Brain microvascular endothelial cell (primary cell): ENCODE results near the gene EYA2.
A peak's percentile ranks its signal among the peaks of the same experiment; 100 is the strongest.

Experiments used
- DNase-seq: peaks from one replicate; pipeline ENCODE4 v3.0.0-alpha.2; 2020
- H3K27ac ChIP-seq: fragments of 250-450 bp; sonication (Bioruptor Pico); 2 replicates; pipeline ENCODE4 v1.5.1; 2020; ENCODE audit warnings: mild to moderate bottlenecking, moderate library complexity
- H3K27me3 ChIP-seq: fragments of 250-450 bp; sonication (Bioruptor Pico); replicated peaks from 2 replicates; pipeline ENCODE4 v1.5.1; 2020; ENCODE audit warnings: mild to moderate bottlenecking
- H3K36me3 ChIP-seq: fragments of 250-450 bp; sonication (Bioruptor Pico); replicated peaks from 2 replicates; pipeline ENCODE4 v1.5.1; 2020; ENCODE audit warnings: mild to moderate bottlenecking
- H3K4me3 ChIP-seq: 2 replicates; pipeline ENCODE4 v1.5.1; 2011; ENCODE audit warnings: low read depth, mild to moderate bottlenecking, control low read depth, low read length, moderate library complexity
- in situ Hi-C: cut with HindIII; loops from 2 replicates; pipeline ENCODE4 v1.10.0; 2017; ENCODE audit warnings: low sequenced_read_pairs, low pct_ligation_motif_present
- TF ChIP-seq, protein P1 (sequence below): IDR thresholded peaks from 2 replicates; pipeline ENCODE4 v1.5.1; 2011; ENCODE audit warnings: low read depth, mild to moderate bottlenecking, moderate library complexity, low read length, control low read depth, inconsistent platforms; ENCODE audit errors: missing control alignments

The EYA2 gene

GRCh38 chr20:46965477-46965876 is 70.8 kb downstream of the EYA2 start:
- Histone ChIP-seq H3K27me3 (no peaks in the 10 kb centered on the region), H3K4me3 (no peak overlapping the region), H3K36me3 (no peaks in the 10 kb centered on the region), H3K27ac (no peak overlapping the region)
- in situ Hi-C loops: no loop called here
- no peak for DNase-seq
- TF ChIP-seq, protein P1, sequence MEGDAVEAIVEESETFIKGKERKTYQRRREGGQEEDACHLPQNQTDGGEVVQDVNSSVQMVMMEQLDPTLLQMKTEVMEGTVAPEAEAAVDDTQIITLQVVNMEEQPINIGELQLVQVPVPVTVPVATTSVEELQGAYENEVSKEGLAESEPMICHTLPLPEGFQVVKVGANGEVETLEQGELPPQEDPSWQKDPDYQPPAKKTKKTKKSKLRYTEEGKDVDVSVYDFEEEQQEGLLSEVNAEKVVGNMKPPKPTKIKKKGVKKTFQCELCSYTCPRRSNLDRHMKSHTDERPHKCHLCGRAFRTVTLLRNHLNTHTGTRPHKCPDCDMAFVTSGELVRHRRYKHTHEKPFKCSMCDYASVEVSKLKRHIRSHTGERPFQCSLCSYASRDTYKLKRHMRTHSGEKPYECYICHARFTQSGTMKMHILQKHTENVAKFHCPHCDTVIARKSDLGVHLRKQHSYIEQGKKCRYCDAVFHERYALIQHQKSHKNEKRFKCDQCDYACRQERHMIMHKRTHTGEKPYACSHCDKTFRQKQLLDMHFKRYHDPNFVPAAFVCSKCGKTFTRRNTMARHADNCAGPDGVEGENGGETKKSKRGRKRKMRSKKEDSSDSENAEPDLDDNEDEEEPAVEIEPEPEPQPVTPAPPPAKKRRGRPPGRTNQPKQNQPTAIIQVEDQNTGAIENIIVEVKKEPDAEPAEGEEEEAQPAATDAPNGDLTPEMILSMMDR: no peak

GRCh38 chr20:46967646-46968045 is 73.0 kb downstream of the EYA2 start:
- in situ Hi-C loops: no loop called here
- no peaks in the 10 kb centered on the region for H3K36me3 ChIP-seq
- TF ChIP-seq, protein P1: no peak
- no peak overlapping the region for H3K4me3 ChIP-seq
- DNase-seq: no peak
- no peak overlapping the region for H3K27ac ChIP-seq
- no peaks in the 10 kb centered on the region for H3K27me3 ChIP-seq

- Histone ChIP-seq H3K27ac (no peak overlapping the region), H3K4me3 (no peak overlapping the region), H3K27me3 (peaks cover 2% of the 10 kb centered on the region), H3K36me3 (no peaks in the 10 kb centered on the region)
- TF ChIP-seq, protein P1: no peak
- DNase-seq: peak; percentile 82
- in situ Hi-C loops: no loop called here
Observed at GRCh38 chr20:46970937-46971630, 76.4 kb downstream of the EYA2 start.

DNA sequence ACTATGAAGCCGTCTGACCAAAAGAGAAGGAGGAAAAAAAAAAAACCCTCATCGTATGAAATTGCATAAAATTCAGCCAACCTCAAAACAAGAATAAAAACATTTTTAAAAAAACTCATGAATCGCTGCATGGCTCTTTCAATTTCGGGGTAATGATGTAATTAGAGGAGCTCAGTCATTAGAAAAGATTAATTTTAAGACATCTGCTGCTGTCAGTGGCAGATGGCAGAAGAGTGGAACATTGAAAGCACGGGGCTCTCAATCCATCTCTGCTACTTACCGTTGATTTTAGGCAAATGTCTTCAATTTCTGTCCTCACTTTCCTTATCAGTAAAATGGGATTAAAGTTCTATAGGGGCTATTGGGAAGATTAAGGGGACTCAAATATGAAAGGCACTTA is 79.1 kb downstream of the EYA2 start:
- in situ Hi-C loops: no loop called here
- TF ChIP-seq, protein P1: no peak
- H3K36me3 ChIP-seq: no peaks in the 10 kb centered on the region
- H3K27me3 ChIP-seq: peaks cover 5% of the 10 kb centered on the region
- no peak for DNase-seq
- no peak overlapping the region for H3K27ac ChIP-seq
- no peak overlapping the region for H3K4me3 ChIP-seq

DNA sequence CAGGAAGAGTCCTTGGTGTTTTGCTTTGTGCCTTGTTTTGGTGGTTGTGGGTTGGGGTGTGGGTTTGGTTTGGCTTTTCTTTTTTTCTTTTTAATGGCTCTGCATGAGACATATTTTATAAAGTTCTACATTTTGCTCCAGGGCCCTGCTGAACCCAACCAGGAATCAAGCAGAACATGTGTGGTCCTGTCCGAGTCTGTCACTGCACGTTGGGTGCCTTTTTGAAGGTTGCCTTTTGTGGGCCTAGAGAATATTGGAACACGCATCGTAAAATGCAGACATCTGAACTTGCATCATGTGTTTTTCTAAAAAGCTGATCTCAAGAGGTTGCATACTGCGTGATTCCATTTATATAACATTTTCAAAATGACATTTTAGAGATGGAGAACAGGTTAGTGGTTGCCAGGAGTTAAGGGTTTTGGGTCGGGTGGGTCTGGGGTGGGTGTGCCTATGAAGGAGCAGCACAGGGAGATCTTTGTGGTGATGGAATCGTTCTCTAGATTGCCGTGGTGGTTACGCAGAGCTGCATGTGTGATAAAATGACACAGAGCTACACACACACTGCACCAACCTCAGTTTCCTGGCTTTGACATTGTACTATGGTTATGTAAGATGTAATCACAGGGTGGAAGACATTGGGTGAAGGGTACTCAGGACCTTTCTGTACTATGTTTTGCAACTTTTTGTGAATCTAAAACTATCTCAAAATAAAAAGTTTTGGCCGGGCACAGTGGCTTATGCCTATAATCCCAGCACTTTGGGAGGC is 80.2 kb downstream of the EYA2 start:
- no peaks in the 10 kb centered on the region for H3K36me3 ChIP-seq
- H3K4me3 ChIP-seq: no peak overlapping the region
- no peak for DNase-seq
- in situ Hi-C loops: no loop called here
- no peak overlapping the region for H3K27ac ChIP-seq
- TF ChIP-seq, protein P1: no peak
- H3K27me3 ChIP-seq: peaks cover 8% of the 10 kb centered on the region

DNA sequence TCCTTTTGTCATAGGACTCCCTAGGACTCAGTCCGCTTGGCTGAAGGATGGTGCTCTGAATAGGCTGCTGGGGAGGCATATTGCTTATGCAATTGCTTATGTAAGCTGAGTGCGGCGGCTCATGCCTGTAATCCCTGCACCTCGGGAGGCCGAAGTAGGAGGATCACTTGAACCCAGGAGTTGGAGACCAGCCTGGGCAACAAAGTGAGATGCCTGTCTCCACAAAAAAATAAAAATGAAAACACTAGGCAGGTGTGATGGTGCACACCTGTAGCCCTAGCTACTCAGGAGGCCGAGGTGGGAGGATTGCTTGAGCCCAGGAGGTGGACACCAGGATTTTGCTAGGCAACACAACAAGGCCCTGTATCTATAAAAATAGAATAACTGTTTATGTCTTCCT is 81.3 kb downstream of the EYA2 start:
- no peaks in the 10 kb centered on the region for H3K36me3 ChIP-seq
- TF ChIP-seq, protein P1: no peak
- peaks cover 11% of the 10 kb centered on the region for H3K27me3 ChIP-seq
- no peak overlapping the region for H3K4me3 ChIP-seq
- H3K27ac ChIP-seq: no peak overlapping the region
- in situ Hi-C loops: no loop called here
- DNase-seq: no peak
